ENCODE results near the gene SOX6.

- no peak for TF ChIP-seq CTCF (IDR thresholded peaks at IDR 0.05)
- TF ChIP-seq, protein P1, sequence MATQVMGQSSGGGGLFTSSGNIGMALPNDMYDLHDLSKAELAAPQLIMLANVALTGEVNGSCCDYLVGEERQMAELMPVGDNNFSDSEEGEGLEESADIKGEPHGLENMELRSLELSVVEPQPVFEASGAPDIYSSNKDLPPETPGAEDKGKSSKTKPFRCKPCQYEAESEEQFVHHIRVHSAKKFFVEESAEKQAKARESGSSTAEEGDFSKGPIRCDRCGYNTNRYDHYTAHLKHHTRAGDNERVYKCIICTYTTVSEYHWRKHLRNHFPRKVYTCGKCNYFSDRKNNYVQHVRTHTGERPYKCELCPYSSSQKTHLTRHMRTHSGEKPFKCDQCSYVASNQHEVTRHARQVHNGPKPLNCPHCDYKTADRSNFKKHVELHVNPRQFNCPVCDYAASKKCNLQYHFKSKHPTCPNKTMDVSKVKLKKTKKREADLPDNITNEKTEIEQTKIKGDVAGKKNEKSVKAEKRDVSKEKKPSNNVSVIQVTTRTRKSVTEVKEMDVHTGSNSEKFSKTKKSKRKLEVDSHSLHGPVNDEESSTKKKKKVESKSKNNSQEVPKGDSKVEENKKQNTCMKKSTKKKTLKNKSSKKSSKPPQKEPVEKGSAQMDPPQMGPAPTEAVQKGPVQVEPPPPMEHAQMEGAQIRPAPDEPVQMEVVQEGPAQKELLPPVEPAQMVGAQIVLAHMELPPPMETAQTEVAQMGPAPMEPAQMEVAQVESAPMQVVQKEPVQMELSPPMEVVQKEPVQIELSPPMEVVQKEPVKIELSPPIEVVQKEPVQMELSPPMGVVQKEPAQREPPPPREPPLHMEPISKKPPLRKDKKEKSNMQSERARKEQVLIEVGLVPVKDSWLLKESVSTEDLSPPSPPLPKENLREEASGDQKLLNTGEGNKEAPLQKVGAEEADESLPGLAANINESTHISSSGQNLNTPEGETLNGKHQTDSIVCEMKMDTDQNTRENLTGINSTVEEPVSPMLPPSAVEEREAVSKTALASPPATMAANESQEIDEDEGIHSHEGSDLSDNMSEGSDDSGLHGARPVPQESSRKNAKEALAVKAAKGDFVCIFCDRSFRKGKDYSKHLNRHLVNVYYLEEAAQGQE (IDR thresholded peaks at IDR 0.05; ENCODE audit: insufficient read depth in 1 of 2, low read depth in 2 of 2, low read length in 1 of 2), result no peak
Measured at GRCh38 chr11:15968461-15969130, 387.8 kb downstream of the SOX6 start.
